ENCODE data around the gene SEL1L. TPM values are rescaled to one million over a fixed set of nuclear protein-coding genes. Genes with fewer than 3 reads are reported as not detected.

The SEL1L gene
- total RNA-seq, 1 donor from 2014 or later, result 140 TPM

GRCh38 chr14:81435391-81436295 is 98.0 kb downstream of the SEL1L start:
- H3K4me1 Mint-ChIP-seq (ENCODE audit: unreplicated experiment), result peaks cover 11% of the 10 kb centered on the region
- peak overlapping the region; percentile 70 for H3K4me3 Mint-ChIP-seq (ENCODE audit: unreplicated experiment)
- no peaks in the 10 kb centered on the region for H3K9me3 Mint-ChIP-seq (ENCODE audit: unreplicated experiment)
- TF ChIP-seq CTCF (IDR thresholded peaks at IDR 0.05), result no peak
- peaks cover 71% of the 10 kb centered on the region for H3K27me3 Mint-ChIP-seq (ENCODE audit: unreplicated experiment)
- DNase-seq (ENCODE audit: extremely low spot score, unreplicated experiment), result no peak
- H3K36me3 Mint-ChIP-seq (ENCODE audit: unreplicated experiment), result no peaks in the 10 kb centered on the region
- no peak overlapping the region for H3K27ac Mint-ChIP-seq (ENCODE audit: unreplicated experiment)

GRCh38 chr14:81435048-81435390 is 98.6 kb downstream of the SEL1L start:
- Mint-ChIP-seq H3K27ac (ENCODE audit: unreplicated experiment) (no peak overlapping the region), H3K9me3 (ENCODE audit: unreplicated experiment) (no peaks in the 10 kb centered on the region), H3K4me3 (ENCODE audit: unreplicated experiment) (peak overlapping the region; percentile 70), H3K4me1 (ENCODE audit: unreplicated experiment) (peaks cover 11% of the 10 kb centered on the region), H3K36me3 (ENCODE audit: unreplicated experiment) (no peaks in the 10 kb centered on the region), H3K27me3 (ENCODE audit: unreplicated experiment) (peaks cover 66% of the 10 kb centered on the region)
- DNase-seq (ENCODE audit: extremely low spot score, unreplicated experiment), result no peak
- TF ChIP-seq CTCF (IDR thresholded peaks at IDR 0.05), result no peak

GRCh38 chr14:81434230-81434629 is 99.4 kb downstream of the SEL1L start:
- Mint-ChIP-seq H3K9me3 (ENCODE audit: unreplicated experiment) (no peaks in the 10 kb centered on the region), H3K36me3 (ENCODE audit: unreplicated experiment) (no peaks in the 10 kb centered on the region), H3K27ac (ENCODE audit: unreplicated experiment) (no peak overlapping the region), H3K27me3 (ENCODE audit: unreplicated experiment) (peaks cover 65% of the 10 kb centered on the region), H3K4me1 (ENCODE audit: unreplicated experiment) (peaks cover 11% of the 10 kb centered on the region), H3K4me3 (ENCODE audit: unreplicated experiment) (no peak overlapping the region)
- no peak for DNase-seq (ENCODE audit: extremely low spot score, unreplicated experiment)
- TF ChIP-seq CTCF (IDR thresholded peaks at IDR 0.05), result no peak

- no peak for TF ChIP-seq CTCF (IDR thresholded peaks at IDR 0.05)
- Mint-ChIP-seq H3K4me3 (ENCODE audit: unreplicated experiment) (no peak overlapping the region), H3K27ac (ENCODE audit: unreplicated experiment) (no peak overlapping the region), H3K9me3 (ENCODE audit: unreplicated experiment) (no peaks in the 10 kb centered on the region), H3K27me3 (ENCODE audit: unreplicated experiment) (peaks cover 59% of the 10 kb centered on the region), H3K36me3 (ENCODE audit: unreplicated experiment) (no peaks in the 10 kb centered on the region), H3K4me1 (ENCODE audit: unreplicated experiment) (peaks cover 11% of the 10 kb centered on the region)
- no peak for DNase-seq (ENCODE audit: extremely low spot score, unreplicated experiment)
These were observed 100.3 kb downstream of the SEL1L start for GRCh38 chr14:81433378-81433777.

GRCh38 chr14:81432219-81432661 is 101.4 kb downstream of the SEL1L start:
- Mint-ChIP-seq H3K36me3 (ENCODE audit: unreplicated experiment) (no peaks in the 10 kb centered on the region), H3K27me3 (ENCODE audit: unreplicated experiment) (peaks cover 57% of the 10 kb centered on the region), H3K4me3 (ENCODE audit: unreplicated experiment) (no peak overlapping the region), H3K4me1 (ENCODE audit: unreplicated experiment) (peaks cover 13% of the 10 kb centered on the region), H3K27ac (ENCODE audit: unreplicated experiment) (no peak overlapping the region), H3K9me3 (ENCODE audit: unreplicated experiment) (no peaks in the 10 kb centered on the region)
- no peak for DNase-seq (ENCODE audit: extremely low spot score, unreplicated experiment)
- TF ChIP-seq CTCF (IDR thresholded peaks at IDR 0.05), result no peak
